ENCODE data around the gene RMND5B. TPM values are rescaled to one million over a fixed set of nuclear protein-coding genes. Genes with fewer than 3 reads are reported as not detected.

The RMND5B gene
- total and polyA plus RNA-seq, 10 donors: 22.2 to 52.8 (median 36.1) TPM

DNA sequence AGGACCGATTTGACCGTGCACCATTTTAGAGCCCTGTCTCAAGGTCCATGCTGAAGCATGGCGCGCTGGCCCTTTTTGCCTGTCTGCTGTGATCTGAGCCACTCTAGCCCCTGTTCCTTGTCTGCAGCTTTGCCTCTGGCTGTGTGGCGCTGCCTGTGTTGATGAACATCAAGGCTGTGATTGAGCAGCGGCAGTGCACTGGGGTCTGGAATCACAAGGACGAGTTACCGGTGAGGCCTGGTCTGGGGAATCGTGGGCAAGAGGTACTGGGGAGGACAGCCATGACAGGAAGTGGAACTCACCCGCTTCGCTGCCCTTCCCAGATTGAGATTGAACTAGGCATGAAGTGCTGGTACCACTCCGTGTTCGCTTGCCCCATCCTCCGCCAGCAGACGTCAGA, 16.6 kb downstream of the RMND5B start:
- TF ChIP-seq POLR2AphosphoS5 (IDR thresholded peaks at IDR 0.05) (peak; percentile 8 to 31 (median 16)), POLR2A (IDR thresholded peaks at IDR 0.05) (no peak)
- TF ChIP-seq, protein P1, sequence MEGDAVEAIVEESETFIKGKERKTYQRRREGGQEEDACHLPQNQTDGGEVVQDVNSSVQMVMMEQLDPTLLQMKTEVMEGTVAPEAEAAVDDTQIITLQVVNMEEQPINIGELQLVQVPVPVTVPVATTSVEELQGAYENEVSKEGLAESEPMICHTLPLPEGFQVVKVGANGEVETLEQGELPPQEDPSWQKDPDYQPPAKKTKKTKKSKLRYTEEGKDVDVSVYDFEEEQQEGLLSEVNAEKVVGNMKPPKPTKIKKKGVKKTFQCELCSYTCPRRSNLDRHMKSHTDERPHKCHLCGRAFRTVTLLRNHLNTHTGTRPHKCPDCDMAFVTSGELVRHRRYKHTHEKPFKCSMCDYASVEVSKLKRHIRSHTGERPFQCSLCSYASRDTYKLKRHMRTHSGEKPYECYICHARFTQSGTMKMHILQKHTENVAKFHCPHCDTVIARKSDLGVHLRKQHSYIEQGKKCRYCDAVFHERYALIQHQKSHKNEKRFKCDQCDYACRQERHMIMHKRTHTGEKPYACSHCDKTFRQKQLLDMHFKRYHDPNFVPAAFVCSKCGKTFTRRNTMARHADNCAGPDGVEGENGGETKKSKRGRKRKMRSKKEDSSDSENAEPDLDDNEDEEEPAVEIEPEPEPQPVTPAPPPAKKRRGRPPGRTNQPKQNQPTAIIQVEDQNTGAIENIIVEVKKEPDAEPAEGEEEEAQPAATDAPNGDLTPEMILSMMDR (IDR thresholded peaks at IDR 0.05 in 8 of 11, conservative IDR thresholded peaks at IDR 0.05 in 3 of 11): no peak
- H3K4me1 ChIP-seq: peaks cover 2 to 41% (median 10%) of the 10 kb centered on the region in 6 donors
- no peak overlapping the region for H3K27ac ChIP-seq
- no peaks in the 10 kb centered on the region for H3K27me3 ChIP-seq (replicated peaks in 1 of 7)
- H3K36me3 ChIP-seq: peaks cover 0 to 93% (median 83%) of the 10 kb centered on the region in 6 donors
- 86 to 92% (median 89%) methylated on average over 13 to 15 of the region's 15 CpGs for WGBS, 5 donors
- H3K9me3 ChIP-seq: no peaks in the 10 kb centered on the region
- DNase-seq: peak; percentile 59
- no peak overlapping the region for H3K4me3 ChIP-seq
- intact Hi-C loops (cut with DNase I; ENCODE audit: low total_unique reads): loop anchor here (5.0 kb wide), 1 partner anchor 70 kb away; no protein-coding TSS in a partner anchor

DNA sequence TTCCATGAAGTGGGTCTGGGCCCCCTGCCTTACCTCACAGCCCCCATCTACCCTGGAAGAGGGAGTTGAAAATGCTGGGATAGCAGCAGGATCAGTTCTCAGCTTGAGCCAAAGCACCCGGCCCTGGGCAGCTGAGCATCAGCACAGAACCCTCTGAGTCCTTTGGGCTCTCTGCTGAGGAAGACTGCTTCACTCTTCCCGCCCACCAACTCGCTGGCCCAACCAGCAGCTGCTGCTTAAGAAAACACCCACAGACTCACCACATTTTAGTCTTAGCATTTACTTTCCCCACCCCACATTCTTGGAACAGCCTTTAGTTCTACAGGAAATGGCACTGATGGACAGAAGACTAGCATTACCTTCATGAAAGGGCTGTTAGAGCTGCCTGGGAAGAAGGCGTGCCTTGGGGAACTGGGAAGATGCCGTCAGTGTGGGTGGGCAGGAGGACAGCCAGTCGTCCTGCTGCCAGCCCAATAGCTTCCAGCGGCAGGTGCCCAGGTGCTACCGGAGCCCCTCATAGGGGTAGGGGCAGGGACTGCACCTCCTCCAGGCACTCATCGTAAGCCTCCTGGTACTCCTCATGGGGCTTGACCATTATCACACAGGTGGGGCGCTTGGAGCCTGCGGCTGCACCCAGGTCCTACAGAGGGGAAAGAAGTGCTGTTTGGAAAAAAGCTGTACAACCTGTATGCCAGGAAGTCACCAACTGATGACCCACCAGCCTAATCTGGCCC, 18.6 kb downstream of the RMND5B start:
- Histone ChIP-seq H3K4me3 (no peak overlapping the region), H3K27ac (peak overlapping the region in 1 of 8 donors; percentile 13), H3K9me3 (no peaks in the 10 kb centered on the region), H3K36me3 (peaks cover 0 to 73% (median 64%) of the 10 kb centered on the region in 6 donors), H3K27me3 (replicated peaks in 1 of 7) (no peaks in the 10 kb centered on the region), H3K4me1 (peaks cover 9 to 57% (median 24%) of the 10 kb centered on the region in 6 donors)
- WGBS, 5 donors: 84 to 89% (median 87%) methylated on average over 7 to 11 of the region's 11 CpGs
- TF ChIP-seq POLR2A (IDR thresholded peaks at IDR 0.05) (no peak), POLR2AphosphoS5 (IDR thresholded peaks at IDR 0.05) (peak in 1 of 3 donors; percentile 60)
- DNase-seq: peak; percentile 65
- intact Hi-C loops (cut with DNase I; ENCODE audit: low total_unique reads): loop anchor here (5.0 kb wide), 1 partner anchor 72 kb away; no protein-coding TSS in a partner anchor

DNA sequence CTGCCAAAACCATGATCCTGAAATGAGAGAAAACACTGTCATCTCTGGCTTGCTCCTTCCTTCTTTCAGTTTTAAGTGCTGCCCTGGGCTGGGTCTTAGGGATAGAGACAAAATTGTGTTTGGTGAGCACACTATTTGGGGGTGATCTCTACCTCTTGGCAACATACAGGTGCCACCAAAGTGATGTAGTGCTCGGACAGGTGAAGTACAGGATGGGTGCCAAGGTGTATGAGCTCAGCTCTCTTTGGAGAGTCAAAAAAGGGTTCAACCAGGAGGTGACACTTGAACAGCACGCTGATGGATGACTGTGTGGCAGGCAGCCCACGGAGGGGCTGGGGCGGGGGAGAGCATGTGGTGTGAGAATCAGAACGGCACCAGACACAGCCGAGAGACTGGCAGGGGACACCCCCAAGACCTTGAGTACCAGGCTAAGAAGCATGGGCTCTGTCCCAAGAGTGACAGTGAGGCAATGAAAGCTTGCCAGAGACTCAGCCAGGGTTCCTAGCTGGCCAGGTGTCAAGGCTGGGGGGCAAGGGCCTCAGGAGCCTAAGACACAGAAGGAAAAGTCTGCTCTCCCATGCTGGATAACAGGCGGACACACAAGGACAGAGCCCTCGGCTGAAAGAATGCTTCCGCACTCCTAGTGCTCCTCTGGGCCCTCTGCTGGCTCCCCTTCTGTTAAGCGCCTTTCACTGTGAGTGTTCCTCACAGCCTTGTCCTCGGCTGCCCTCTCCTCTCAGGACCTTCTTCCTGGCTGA, 20.3 kb downstream of the RMND5B start:
- Histone ChIP-seq H3K36me3 (peaks cover 0 to 55% (median 49%) of the 10 kb centered on the region in 6 donors), H3K27ac (peak overlapping the region in 1 of 8 donors; percentile 14), H3K9me3 (no peaks in the 10 kb centered on the region), H3K27me3 (replicated peaks in 1 of 7) (no peaks in the 10 kb centered on the region), H3K4me1 (peaks cover 9 to 55% (median 26%) of the 10 kb centered on the region in 6 donors), H3K4me3 (no peak overlapping the region)
- intact Hi-C loops (cut with DNase I; ENCODE audit: low total_unique reads): no loop called here
- WGBS, 5 donors: 69 to 85% (median 84%) methylated on average over 11 of the region's 11 CpGs
- TF ChIP-seq, protein P1 (IDR thresholded peaks at IDR 0.05 in 8 of 11, conservative IDR thresholded peaks at IDR 0.05 in 3 of 11): no peak
- TF ChIP-seq POLR2A (IDR thresholded peaks at IDR 0.05) (no peak), POLR2AphosphoS5 (IDR thresholded peaks at IDR 0.05) (peak; percentile 9 to 59 (median 44))
- DNase-seq: peak; percentile 66

DNA sequence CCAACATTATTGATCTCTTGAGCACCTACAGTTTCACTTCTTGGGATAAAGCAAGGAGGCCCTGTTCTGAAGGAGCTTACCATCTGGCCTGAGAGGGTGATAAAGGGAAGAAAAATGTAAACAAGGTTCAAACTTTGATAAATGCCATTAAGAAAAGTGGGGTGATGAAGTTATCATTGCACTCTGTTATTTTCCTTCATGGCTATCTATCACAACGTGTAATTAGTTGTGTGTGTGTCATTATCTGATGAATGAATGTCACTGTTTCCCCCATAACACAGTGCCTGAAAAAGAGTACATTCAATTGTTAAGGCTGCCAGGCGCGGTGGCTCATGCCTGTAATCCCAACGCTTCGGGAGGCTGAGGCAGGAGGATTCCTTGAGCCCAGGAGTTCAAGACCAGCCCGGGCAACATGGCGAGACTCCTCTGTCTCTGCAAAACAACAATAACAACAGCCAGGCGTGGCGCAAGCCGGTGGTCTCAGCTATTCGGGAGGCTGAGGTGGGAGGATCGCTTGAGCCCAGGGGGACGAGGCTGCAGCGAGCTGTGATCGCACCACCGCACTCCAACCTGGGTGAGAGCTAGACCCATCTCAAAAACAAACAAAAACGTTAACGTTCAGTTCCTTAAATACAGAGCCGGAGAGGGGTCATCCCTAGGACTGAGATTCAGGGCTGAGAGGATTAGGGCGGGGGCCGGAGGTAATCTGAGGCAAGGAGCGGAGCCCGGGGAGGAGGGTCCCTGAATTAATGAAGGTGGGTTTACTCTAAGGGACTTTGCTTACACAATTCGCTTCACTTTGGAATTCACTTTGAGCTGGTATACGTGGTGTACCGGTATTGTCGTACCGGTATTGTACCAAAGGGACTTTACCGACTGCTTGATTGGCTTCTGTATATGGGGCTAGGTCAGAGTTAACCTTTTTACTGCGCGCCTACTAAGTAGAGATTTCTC, 22.0 kb downstream of the RMND5B start:
- Histone ChIP-seq H3K4me1 (peaks cover 9 to 52% (median 26%) of the 10 kb centered on the region in 6 donors), H3K27me3 (replicated peaks in 1 of 7) (no peaks in the 10 kb centered on the region), H3K36me3 (peaks cover 0 to 39% (median 33%) of the 10 kb centered on the region in 6 donors), H3K4me3 (peak overlapping the region; percentile 62 to 97 (median 91)), H3K27ac (peak overlapping the region in 5 of 8 donors; percentile 75 to 87 (median 83)), H3K9me3 (no peaks in the 10 kb centered on the region)
- peak; percentile 78 for DNase-seq
- TF ChIP-seq, protein P1 (IDR thresholded peaks at IDR 0.05 in 8 of 11, conservative IDR thresholded peaks at IDR 0.05 in 3 of 11): no peak
- TF ChIP-seq POLR2AphosphoS5 (IDR thresholded peaks at IDR 0.05) (peak in 2 of 3 donors; percentile 23 to 45), POLR2A (IDR thresholded peaks at IDR 0.05) (no peak)
- WGBS, 5 donors: 51 to 55% (median 53%) methylated on average over 31 of the region's 31 CpGs
- intact Hi-C loops (cut with DNase I; ENCODE audit: low total_unique reads): no loop called here
